GM18870 (cell line): Measurements from ENCODE around the gene STK31.
"Not testable (repeated sequence)": the region's sequence is repeated elsewhere in the genome, so short reads cannot be mapped to it uniquely, and the experiment has no call there.

Experiments
- ATAC-seq: cut with Tn5 transposase; IDR thresholded peaks from one replicate; pipeline ENCODE4 v1.9.1; 2021; ENCODE audit warnings: moderate library complexity; ENCODE audit not compliant: unreplicated experiment

The STK31 gene

DNA sequence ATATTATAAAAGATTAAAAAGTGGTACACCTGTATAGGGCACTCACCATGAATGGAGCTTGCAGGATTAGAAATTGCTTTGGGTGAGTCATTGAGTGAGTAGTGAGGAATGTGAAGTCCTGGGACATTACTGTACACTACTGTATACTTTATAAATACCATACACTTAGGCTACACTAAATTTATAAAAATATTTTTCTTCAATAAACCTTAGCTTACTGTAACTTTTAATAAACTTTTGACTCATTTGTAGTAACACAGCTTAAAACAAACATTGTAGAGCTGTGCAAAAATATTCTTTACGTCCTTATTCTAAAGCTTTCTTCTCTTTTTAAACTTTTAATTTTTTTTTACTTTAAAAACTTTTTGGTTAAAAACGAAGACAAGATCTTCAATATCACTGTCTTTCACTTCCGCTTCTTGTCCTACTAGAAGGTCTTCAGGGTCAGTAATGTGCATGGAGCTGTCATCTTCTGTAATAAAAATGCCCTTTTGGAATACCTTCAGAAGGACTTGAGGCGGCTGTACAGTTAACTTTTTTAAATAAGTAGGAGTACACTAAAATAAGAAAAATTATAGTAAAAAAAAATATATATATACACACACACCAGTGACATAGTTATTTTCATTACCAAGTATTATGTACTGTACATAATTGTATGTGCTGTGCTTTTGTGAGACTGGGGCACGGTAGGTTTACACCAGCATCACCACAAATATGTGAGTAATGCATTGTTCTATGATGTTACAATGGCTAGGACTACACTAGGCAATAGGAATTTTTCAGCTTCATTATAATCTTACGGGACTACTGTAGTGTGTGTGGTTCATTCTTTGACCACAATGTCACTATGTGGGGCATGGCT, 3.5 kb downstream of the STK31 start:
- ATAC-seq, result no peak

GRCh38 chr7:23714150-23714464, 4.1 kb downstream of the STK31 start:
- no peak for ATAC-seq

GRCh38 chr7:23714579-23714978, 4.6 kb downstream of the STK31 start:
- no peak for ATAC-seq

DNA sequence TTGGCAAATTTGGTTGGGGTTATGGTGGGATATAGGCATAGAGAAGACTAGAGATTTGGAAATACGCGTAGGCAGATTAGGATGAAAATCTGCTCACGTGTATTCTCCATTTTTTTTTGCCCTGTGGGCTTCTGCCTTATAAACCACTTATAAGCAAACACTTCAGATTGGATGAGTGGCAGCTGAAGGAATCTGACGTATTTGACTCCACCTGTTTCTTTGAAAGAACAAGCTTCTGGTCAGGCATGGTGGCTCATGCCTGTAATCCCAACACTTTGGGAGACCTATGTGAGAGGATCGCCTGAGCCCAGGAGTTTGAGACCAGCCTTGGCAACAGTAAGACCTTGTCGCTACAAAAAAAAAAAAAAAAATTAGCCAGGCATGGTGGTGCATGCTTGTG, 5.1 kb downstream of the STK31 start:
- ATAC-seq, result no peak

DNA sequence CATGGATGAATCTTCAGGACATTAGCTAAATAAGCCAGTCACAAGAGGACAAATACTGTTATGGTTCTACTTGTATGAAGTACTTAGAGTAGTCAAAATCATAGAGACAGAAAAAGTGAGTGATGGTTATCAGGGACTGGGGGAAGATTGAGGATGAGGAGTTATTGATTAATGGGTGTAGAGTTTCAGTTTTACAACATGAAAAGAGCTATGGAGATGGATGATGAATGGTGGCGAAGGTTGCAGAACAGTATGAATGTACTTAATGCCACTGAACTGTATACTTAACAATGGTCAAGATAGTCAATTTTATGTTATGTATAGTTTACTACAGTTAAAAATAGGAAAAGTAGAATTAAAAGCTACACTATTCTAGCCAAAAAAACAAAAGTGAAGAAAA, 7.8 kb downstream of the STK31 start:
- ATAC-seq, result no peak

GRCh38 chr7:23721456-23721855, 11.4 kb downstream of the STK31 start:
- ATAC-seq, result no peak

GRCh38 chr7:23722587-23723216, 12.7 kb downstream of the STK31 start:
- ATAC-seq, result not testable (repeated sequence)

DNA sequence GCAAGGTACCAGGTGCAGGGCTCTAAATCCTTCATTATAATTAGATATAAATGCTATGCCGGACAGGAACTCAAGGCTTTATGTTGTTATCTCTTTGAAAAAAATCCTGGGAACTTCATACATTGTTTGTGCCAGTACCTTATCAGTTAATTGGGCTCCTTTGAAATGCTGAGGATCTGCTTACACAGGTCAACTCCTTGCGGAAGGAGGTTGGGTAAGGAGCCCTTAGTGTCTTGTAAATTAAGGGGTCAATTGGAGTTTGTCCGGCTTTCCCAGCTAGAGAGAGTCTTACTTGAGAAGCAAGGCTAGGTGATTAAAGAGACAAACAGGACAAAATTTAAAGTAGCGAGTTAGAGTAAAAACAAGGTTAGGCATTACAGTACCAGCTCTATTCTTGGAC, 14.1 kb downstream of the STK31 start:
- not testable (repeated sequence) for ATAC-seq

- ATAC-seq, result no peak
Measured at GRCh38 chr7:23742051-23742450, 32.0 kb downstream of the STK31 start.

- no peak for ATAC-seq
Measured at GRCh38 chr7:23743226-23743625, 33.2 kb downstream of the STK31 start.

DNA sequence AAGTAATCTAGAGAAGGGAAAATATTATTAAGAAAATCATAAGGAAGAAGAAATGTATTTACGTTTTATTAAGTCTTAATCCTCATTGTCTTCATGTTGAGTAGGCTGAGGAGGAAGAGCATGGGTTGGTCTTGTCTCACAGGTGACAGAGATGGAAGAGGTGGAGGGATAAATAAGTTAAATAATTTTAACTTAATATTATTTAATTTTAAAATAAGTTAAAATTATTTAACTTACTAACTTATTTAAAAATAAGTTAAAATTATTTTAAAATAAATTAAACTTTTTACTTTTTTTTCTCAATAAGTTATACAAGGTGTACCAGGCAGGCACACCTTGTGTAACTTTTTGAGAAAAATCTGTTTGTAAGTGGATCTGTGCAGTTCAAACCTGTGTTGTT, 36.6 kb downstream of the STK31 start:
- ATAC-seq, result no peak

DNA sequence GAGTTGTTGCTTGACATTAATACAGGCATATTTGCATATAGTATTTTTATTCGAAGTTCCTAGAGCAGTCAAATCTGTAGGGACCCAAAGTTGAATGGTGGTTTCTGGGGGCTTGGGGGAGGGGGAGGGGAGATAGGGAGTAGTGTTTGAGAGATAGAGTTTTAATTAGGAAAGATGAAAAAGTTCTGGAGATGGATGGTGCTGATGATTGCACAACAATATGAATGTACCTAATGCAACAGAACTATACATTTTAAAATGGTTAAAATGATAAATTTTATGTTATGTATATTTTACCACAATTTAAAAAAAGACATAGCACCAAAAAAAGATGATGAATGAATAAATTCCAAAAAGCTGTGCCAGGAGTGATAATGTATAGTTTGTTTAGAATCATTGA, 41.8 kb downstream of the STK31 start:
- ATAC-seq, result no peak

DNA sequence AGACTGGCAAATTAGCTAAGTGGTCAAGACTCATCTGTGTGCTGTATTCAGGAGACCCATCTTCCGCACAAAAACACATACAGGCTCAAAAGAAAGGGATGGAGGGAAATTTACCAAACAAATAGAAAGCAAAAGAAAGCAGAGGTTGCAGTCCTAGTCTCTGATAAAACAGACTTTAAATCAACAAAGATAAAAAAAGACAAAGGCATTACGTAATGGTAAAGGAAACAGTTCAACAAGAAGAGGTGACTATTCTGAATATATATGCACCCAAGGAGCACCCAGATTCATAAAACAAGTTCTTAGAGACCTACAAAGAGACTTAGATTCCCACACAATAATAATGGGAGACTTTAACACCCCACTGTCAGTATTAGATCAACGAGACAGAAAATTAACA, 48.8 kb downstream of the STK31 start:
- ATAC-seq, result not testable (repeated sequence)

GRCh38 chr7:23759671-23760391, 49.8 kb downstream of the STK31 start:
- no peak for ATAC-seq

DNA sequence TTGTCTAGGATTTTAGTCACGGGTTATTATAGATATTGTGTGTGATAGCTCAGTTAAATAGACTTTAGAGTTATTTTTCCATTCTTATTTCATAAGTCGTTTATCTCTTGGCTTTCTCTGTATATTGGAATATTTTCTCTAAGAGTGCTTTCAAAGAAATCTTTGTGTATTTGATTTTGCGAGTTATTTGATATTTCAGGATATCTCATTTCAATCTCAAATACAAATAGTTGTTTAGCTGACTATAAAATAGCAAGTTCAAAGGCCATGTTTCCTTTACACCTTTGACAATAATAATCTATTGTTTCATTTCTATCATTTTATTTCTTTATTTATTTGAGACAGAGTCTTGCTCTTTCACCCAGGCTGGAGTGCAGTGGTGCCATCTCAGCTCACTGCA, 55.9 kb downstream of the STK31 start:
- no peak for ATAC-seq

DNA sequence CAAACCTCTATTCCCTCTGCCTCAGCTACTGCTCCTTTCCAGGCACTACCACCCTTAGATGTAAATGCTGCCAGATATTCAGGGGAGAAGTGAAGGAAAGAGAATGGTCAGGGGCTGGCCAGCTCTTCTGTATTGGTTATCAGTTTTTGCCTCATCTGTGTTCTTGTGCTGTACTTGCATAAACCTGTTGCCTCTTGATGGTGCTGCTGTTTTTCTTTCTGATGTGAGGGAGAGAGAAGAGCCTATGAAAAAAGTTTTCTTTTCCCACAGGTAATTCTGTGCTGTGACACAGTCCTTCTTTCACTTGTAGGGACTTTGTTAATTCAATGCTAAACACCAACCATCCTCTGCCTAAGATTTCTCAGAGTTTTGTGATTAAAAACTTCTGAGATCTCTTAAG, 57.5 kb downstream of the STK31 start:
- no peak for ATAC-seq

DNA sequence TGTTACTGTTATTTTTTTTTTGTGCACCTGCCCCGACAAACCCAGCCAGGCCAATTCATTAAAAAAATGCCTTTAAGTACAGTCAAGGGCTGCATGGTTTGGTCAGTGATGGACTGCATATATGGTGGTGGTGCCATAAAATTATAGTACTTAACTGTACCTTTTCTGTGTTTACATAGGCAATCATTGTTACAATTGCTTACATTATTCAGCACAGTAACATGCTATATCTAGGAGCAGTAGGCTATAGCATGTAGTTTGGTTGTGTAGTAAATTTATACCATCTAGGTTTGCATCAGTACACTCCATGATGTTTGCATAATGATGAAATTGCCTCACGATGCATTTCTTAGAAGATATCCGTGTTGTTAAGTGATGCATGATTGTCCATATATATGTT, 58.0 kb downstream of the STK31 start:
- no peak for ATAC-seq

GRCh38 chr7:23779185-23779800, 69.3 kb downstream of the STK31 start:
- ATAC-seq, result not testable (repeated sequence)

DNA sequence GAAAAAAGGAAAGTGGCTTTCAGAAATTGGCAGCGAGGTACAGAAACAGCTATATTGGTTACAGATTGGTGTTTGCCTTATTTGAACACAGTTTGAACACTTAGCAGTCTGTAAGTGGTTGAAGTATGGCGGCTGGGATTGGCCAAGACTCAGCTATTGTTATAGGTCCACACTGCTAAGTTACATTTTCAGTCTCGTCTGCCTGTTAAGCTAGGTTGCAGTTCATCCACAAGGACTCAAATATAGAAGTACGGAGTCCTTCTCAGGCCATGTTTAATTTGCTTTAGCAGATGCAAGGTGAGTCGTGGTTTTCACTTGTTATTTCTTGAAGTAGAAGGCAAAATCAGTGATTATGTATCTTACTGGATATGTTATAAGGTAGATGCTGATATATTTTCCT, 73.1 kb downstream of the STK31 start:
- ATAC-seq, result no peak

GRCh38 chr7:23787272-23787671, 77.3 kb downstream of the STK31 start:
- no peak for ATAC-seq

- no peak for ATAC-seq
Measured at GRCh38 chr7:23788843-23789242, 78.8 kb downstream of the STK31 start.

DNA sequence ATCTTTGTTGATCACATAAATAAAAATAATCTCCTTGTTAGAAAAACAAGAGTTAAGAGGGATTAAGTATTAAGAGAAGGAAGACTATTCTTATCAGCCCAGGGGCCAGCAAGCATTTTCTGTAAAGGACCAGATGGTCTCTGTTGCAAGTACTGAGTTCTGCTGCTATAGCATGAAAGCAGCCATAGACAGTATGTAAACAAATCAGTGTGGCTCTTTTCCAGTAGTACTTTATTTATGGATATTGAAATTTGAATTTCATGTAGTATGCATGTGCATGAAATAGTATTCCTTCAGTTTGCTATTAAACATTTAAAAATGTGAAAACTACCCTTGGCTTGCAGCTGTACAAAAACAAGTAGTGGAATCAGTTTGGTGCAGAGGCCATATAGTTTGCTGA, 81.7 kb downstream of the STK31 start:
- no peak for ATAC-seq
